GM12878 (cell line): Measurements from ENCODE around the gene NUBP1. TPM values are rescaled to one million over a fixed set of nuclear protein-coding genes. Genes with fewer than 3 reads are reported as not detected.

Source experiments
- ATAC-seq: fragments of 200-7000 bp; cut with Tn5 transposase; 3 replicates; pipeline ENCODE4 v1.9.1; 2020; ENCODE audit warnings: mild to moderate bottlenecking, moderate library complexity
- BruUV-seq: library from RNA; stranded (reverse); fragments of 400-500 nt; replicated peaks from 2 replicates; lab custom pipeline; 2021; lab: Mats Ljungman, UMichigan
- CTCF ChIA-PET: fragments of 300-600 bp; sonication (Branson Sonifier 250); formaldehyde crosslinking; extraction: SDS; loops from one replicate; lab custom pipeline; 2021; ENCODE audit warnings: inconsistent platforms; lab: Yijun Ruan, JAX
- POLR2A ChIA-PET: fragments of 350-600 bp; formaldehyde crosslinking; extraction: SDS; loops from one replicate; lab custom pipeline; 2021; ENCODE audit warnings: inconsistent platforms; lab: Charles Lee
- RAD21 ChIA-PET: fragments of 300-600 bp; sonication (Branson Sonifier 250); formaldehyde crosslinking; loops from one replicate; lab custom pipeline; 2023; ENCODE audit warnings: antibody characterized with exemption; ENCODE audit not compliant: unreplicated experiment; lab: Charles Lee
- SMC1A ChIA-PET: fragments of 300-600 bp; sonication (Branson Sonifier 250); formaldehyde crosslinking; loops from one replicate; lab custom pipeline; 2023; ENCODE audit not compliant: unreplicated experiment, uncharacterized antibody; lab: Charles Lee
- DNase-seq: peaks from one replicate; pipeline ENCODE4 v3.0.0-alpha.2; 2011; ENCODE audit warnings: low read depth, low spot score
- FAIRE-seq: peaks from 3 replicates; lab custom pipeline; 2011; peaks lifted over from hg19 to GRCh38; lab: Jason Lieb, UNC
- H2AFZ ChIP-seq: 2 replicates; pipeline ENCODE4 v1.6.0; 2011; ENCODE audit warnings: low read depth, low read length, control low read depth; ENCODE audit not compliant: control insufficient read depth
- H3K27ac ChIP-seq: 2 replicates; pipeline ENCODE4 v1.5.1; 2011; ENCODE audit warnings: control low read depth; ENCODE audit not compliant: control insufficient read depth, insufficient read depth
- H3K27me3 ChIP-seq, 2 experiments: replicated peaks in 1 of 2; 2 replicates each; pipeline versions ENCODE4 v1.6.0 to v1.6.1; 2011; ENCODE audit warnings: low read length in 1 of 2; ENCODE audit not compliant: control insufficient read depth in 2 of 2, insufficient read depth in 2 of 2
- H3K36me3 ChIP-seq, 2 experiments: 2 replicates each; pipeline ENCODE4 v1.5.1; 2011; ENCODE audit warnings: low read length in 1 of 2; ENCODE audit not compliant: control insufficient read depth in 2 of 2, insufficient read depth in 2 of 2
- H3K4me1 ChIP-seq: 2 replicates; pipeline ENCODE4 v1.6.1; 2011; ENCODE audit warnings: mild to moderate bottlenecking, low read length, moderate library complexity, mixed read lengths; ENCODE audit not compliant: control insufficient read depth, insufficient read depth
- H3K4me2 ChIP-seq: 2 replicates; pipeline ENCODE4 v1.6.0; 2011; ENCODE audit warnings: control low read depth; ENCODE audit not compliant: control insufficient read depth, insufficient read depth
- H3K4me3 ChIP-seq: fragments of 200-600 bp; sonication (generic); 2 replicates; pipeline ENCODE4 v1.5.1; 2016
- H3K79me2 ChIP-seq: 2 replicates; pipeline ENCODE4 v1.6.0; 2011; ENCODE audit warnings: low read length; ENCODE audit not compliant: control insufficient read depth, insufficient read depth
- H3K9ac ChIP-seq: 2 replicates; pipeline ENCODE4 v1.8.0; 2011; ENCODE audit warnings: low read length, control low read depth, mixed read lengths; ENCODE audit not compliant: control insufficient read depth, insufficient read depth
- H3K9me3 ChIP-seq: replicated peaks from 3 replicates; pipeline ENCODE4 v1.5.1; 2011; ENCODE audit warnings: mild to moderate bottlenecking, low read length; ENCODE audit not compliant: control insufficient read depth, insufficient read depth
- H4K20me1 ChIP-seq: 2 replicates; pipeline ENCODE4 v1.6.0; 2011; ENCODE audit not compliant: control insufficient read depth, insufficient read depth
- E2F4 ChIP-seq: IDR thresholded peaks from 2 replicates; pipeline ENCODE4 v1.6.1; 2012; ENCODE audit warnings: low read depth, low read length, improper control_type of control experiment
- MTA2 ChIP-seq: fragments of 450-650 bp; IDR thresholded peaks from 2 replicates; pipeline ENCODE4 v1.6.1; 2016; ENCODE audit warnings: low read depth, mild to moderate bottlenecking, moderate library complexity
- NR2C1 ChIP-seq: fragments of 450-650 bp; IDR thresholded peaks from 2 replicates; pipeline ENCODE4 v1.6.1; 2017; ENCODE audit warnings: antibody characterized with exemption, mild to moderate bottlenecking, moderate library complexity
- RAD51 ChIP-seq: fragments of 450-650 bp; IDR thresholded peaks from 2 replicates; pipeline ENCODE4 v1.6.1; 2016; ENCODE audit warnings: moderate library complexity, mild to moderate bottlenecking, inconsistent platforms
- REST ChIP-seq: IDR thresholded peaks from 2 replicates; pipeline ENCODE4 v1.6.1; 2012; ENCODE audit warnings: mild to moderate bottlenecking, low read depth, low read length
- TAF1 ChIP-seq: IDR thresholded peaks from 2 replicates; pipeline ENCODE4 v1.6.1; 2011; ENCODE audit warnings: mild to moderate bottlenecking, low read depth, low read length, borderline replicate concordance
- WGBS: methylation state at CpG from one replicate; pipeline ENCODE4 v1.1.6; 2016; ENCODE audit warnings: low lambda C conversion rate; ENCODE audit not compliant: insufficient replicate concordance, insufficient coverage; ENCODE audit errors: missing lambda C conversion rate; 5-methylcytosine and 5-hydroxymethylcytosine counted together
- in situ Hi-C: fragments of 300-500 bp; cut with MboI; formaldehyde crosslinking; loops from 9 replicates; pipeline ENCODE4 v1.14.3; 2018; ENCODE audit warnings: mixed read lengths
- intact Hi-C: fragments of 100-400 bp; cut with micrococcal nuclease; formaldehyde crosslinking; loops from one replicate; pipeline ENCODE4 v1.14.2; 2022; ENCODE audit not compliant: unreplicated experiment
- polyA plus RNA-seq, 11 experiments: library from polyadenylated mRNA; depleted of rRNA in 4 of 11; unstranded in 6 of 11; stranded (reverse) in 5 of 11; fragments of >200 nt; fragmentation: Nextera tagmentation in 4 of 11; fragmentation: Illumina TruSeq in 1 of 11; extraction: Ambion mirVana in 4 of 11; extraction: Trizol in 1 of 11; gene quantifications; 1 replicate in 1 of 11; 2 replicates in 10 of 11; pipeline versions ENCODE4 v1.2.1 to v1.2.3, GENCODE V29; 2011 to 2016; ENCODE audit warnings: inconsistent platforms in 2 of 11, missing spikeins in 2 of 11, low read depth in 1 of 11
- total RNA-seq, 4 experiments: library from RNA; depleted of rRNA in 3 of 4; stranded (reverse); fragments of >200 nt in 3 of 4; fragmentation: Illumina TruSeq in 1 of 4; extraction: Trizol in 1 of 4; gene quantifications; 2 replicates each; pipeline versions ENCODE4 v1.2.1 to v1.2.3, GENCODE V29; 2013 to 2021

NUBP1 gene
- total and polyA plus RNA-seq, 10 of the 15 experiments (the other 5 are each of a cell fraction or from before 2014, with no cell fraction given), result 31.0 to 74.9 (median 58.3) TPM

GRCh38 chr16:10817514-10817913 is 73.9 kb downstream of the NUBP1 start:
- 100% methylated on average over 1 of the region's 1 CpG for WGBS
- in situ Hi-C loops (no loop called here), intact Hi-C loops (no loop called here)
- H3K9me3 ChIP-seq, result no peaks in the 10 kb centered on the region
- H3K27me3 ChIP-seq, result no peaks in the 10 kb centered on the region
- TF ChIP-seq TAF1, result no peak
- no peak for TF ChIP-seq RAD51
- TF ChIP-seq REST, result no peak
- no peak for TF ChIP-seq NR2C1
- TF ChIP-seq E2F4, result no peak
- TF ChIP-seq MTA2, result no peak
- H3K27ac ChIP-seq, result no peak overlapping the region
- no peak overlapping the region for H3K4me3 ChIP-seq
- FAIRE-seq, result no peak
- H3K4me2 ChIP-seq, result no peak overlapping the region
- H2AFZ ChIP-seq, result no peak overlapping the region
- ChIA-PET RAD21 (interaction anchor here (1.1 kb wide), 1 partner anchor 73 kb away, joined by 3 read pairs; no protein-coding TSS in a partner anchor), SMC1A (interaction anchor here (0.8 to 1.6 kb wide), 6 partner anchors 16 to 73 kb away, joined by 3 to 6 read pairs (median 4); no protein-coding TSS in a partner anchor), CTCF (no interaction called here), POLR2A (interaction anchor here (0.5 kb wide), 1 partner anchor 20 kb away, joined by 4 read pairs; no protein-coding TSS in a partner anchor)
- H3K4me1 ChIP-seq, result peaks cover 43% of the 10 kb centered on the region
- no peak for ATAC-seq
- no TSS peak for BruUV-seq
- no peaks in the 10 kb centered on the region for H3K79me2 ChIP-seq
- no peaks in the 10 kb centered on the region; a peak in 1 of 4 replicates for H3K36me3 ChIP-seq
- H3K9ac ChIP-seq, result no peak overlapping the region
- H4K20me1 ChIP-seq, result no peaks in the 10 kb centered on the region
- DNase-seq, result no peak
